OCI-M1 (cell line): ENCODE results near the gene SLC24A3.

ENCODE experiments used
- DNase-seq: peaks from one replicate; lab custom pipeline; 2025; lab: John Stamatoyannopoulos, UW

Gene SLC24A3

GRCh38 chr20:19241440-19241839 is 29.0 kb downstream of the SLC24A3 start:
- peak; percentile 90 for DNase-seq

- DNase-seq = no peak
Observed at GRCh38 chr20:19244291-19244690, 31.8 kb downstream of the SLC24A3 start.

- peak; percentile 78 for DNase-seq
Observed at GRCh38 chr20:19249106-19249879, 36.9 kb downstream of the SLC24A3 start.

- DNase-seq = no peak
Observed at GRCh38 chr20:19250346-19250745, 37.9 kb downstream of the SLC24A3 start.

- DNase-seq = no peak
Observed at GRCh38 chr20:19251506-19251905, 39.1 kb downstream of the SLC24A3 start.

GRCh38 chr20:19251958-19252357 is 39.5 kb downstream of the SLC24A3 start:
- DNase-seq = peak; percentile 55

- peak; percentile 74 for DNase-seq
Observed at GRCh38 chr20:19252451-19253120, 40.1 kb downstream of the SLC24A3 start.

GRCh38 chr20:19253316-19253715 is 40.9 kb downstream of the SLC24A3 start:
- no peak for DNase-seq

GRCh38 chr20:19253916-19254820 is 41.7 kb downstream of the SLC24A3 start:
- DNase-seq = no peak

GRCh38 chr20:19254956-19255355 is 42.5 kb downstream of the SLC24A3 start:
- DNase-seq = no peak

- no peak for DNase-seq
Observed at GRCh38 chr20:19256085-19256484, 43.6 kb downstream of the SLC24A3 start.

GRCh38 chr20:19256906-19257595 is 44.6 kb downstream of the SLC24A3 start:
- no peak for DNase-seq

GRCh38 chr20:19257865-19258264 is 45.4 kb downstream of the SLC24A3 start:
- no peak for DNase-seq

GRCh38 chr20:19259141-19259591 is 46.7 kb downstream of the SLC24A3 start:
- no peak for DNase-seq

- no peak for DNase-seq
Observed at GRCh38 chr20:19260412-19261090, 48.1 kb downstream of the SLC24A3 start.

GRCh38 chr20:19264191-19264590 is 51.7 kb downstream of the SLC24A3 start:
- no peak for DNase-seq

GRCh38 chr20:19265646-19266374 is 53.4 kb downstream of the SLC24A3 start:
- DNase-seq = peak; percentile 27

GRCh38 chr20:19268426-19268825 is 56.0 kb downstream of the SLC24A3 start:
- DNase-seq = no peak

- no peak for DNase-seq
Observed at GRCh38 chr20:19269737-19270340, 57.4 kb downstream of the SLC24A3 start.
